ENCODE data around the gene STK32B. TPM values are rescaled to one million over a fixed set of nuclear protein-coding genes. Genes with fewer than 3 reads are reported as not detected.

Gene STK32B
- total and polyA plus RNA-seq, 12 donors, result 0.16 to 6.8 (median 0.52) TPM

- no peaks in the 10 kb centered on the region for H3K36me3 ChIP-seq (replicated peaks in 1 of 2)
- intact Hi-C loops (cut with DNase I), result no loop called here
- no peaks in the 10 kb centered on the region for H3K4me1 ChIP-seq (replicated peaks in 1 of 2)
- H3K27ac ChIP-seq, result no peak overlapping the region
- H3K27me3 ChIP-seq, result no peaks in the 10 kb centered on the region
- TF ChIP-seq CTCF (IDR thresholded peaks at IDR 0.05) (no peak), POLR2A (IDR thresholded peaks at IDR 0.05) (no peak)
- H3K4me3 ChIP-seq, result no peak overlapping the region
- no peak for DNase-seq
- H3K9me3 ChIP-seq (replicated peaks in 1 of 3), result no peaks in the 10 kb centered on the region
- 83 to 89% (median 86%) methylated on average over 10 of the region's 10 CpGs for WGBS, 4 donors
Measured at GRCh38 chr4:5120067-5120466, 68.8 kb downstream of the STK32B start.

- no peak overlapping the region for H3K27ac ChIP-seq
- no peak for DNase-seq
- no peaks in the 10 kb centered on the region for H3K9me3 ChIP-seq (replicated peaks in 1 of 3)
- H3K36me3 ChIP-seq (replicated peaks in 1 of 2), result no peaks in the 10 kb centered on the region
- intact Hi-C loops (cut with DNase I), result no loop called here
- TF ChIP-seq POLR2A (IDR thresholded peaks at IDR 0.05) (no peak), CTCF (IDR thresholded peaks at IDR 0.05) (no peak)
- WGBS, 4 donors, result 86 to 94% (median 88%) methylated on average over 1 of the region's 1 CpG
- no peaks in the 10 kb centered on the region for H3K27me3 ChIP-seq
- no peaks in the 10 kb centered on the region for H3K4me1 ChIP-seq (replicated peaks in 1 of 2)
- no peak overlapping the region for H3K4me3 ChIP-seq
Measured at GRCh38 chr4:5120468-5120867, 69.2 kb downstream of the STK32B start.

GRCh38 chr4:5122114-5122513, 70.8 kb downstream of the STK32B start:
- intact Hi-C loops (cut with DNase I), result no loop called here

GRCh38 chr4:5124876-5125275, 73.6 kb downstream of the STK32B start:
- WGBS, 4 donors, result 71 to 93% (median 81%) methylated on average over 2 of the region's 2 CpGs
- no peaks in the 10 kb centered on the region for H3K9me3 ChIP-seq (replicated peaks in 1 of 3)
- H3K36me3 ChIP-seq (replicated peaks in 1 of 2), result no peaks in the 10 kb centered on the region
- TF ChIP-seq CTCF (IDR thresholded peaks at IDR 0.05) (no peak), POLR2A (IDR thresholded peaks at IDR 0.05) (no peak)
- no peak overlapping the region for H3K27ac ChIP-seq
- no peaks in the 10 kb centered on the region for H3K4me1 ChIP-seq (replicated peaks in 1 of 2)
- H3K4me3 ChIP-seq, result no peak overlapping the region
- H3K27me3 ChIP-seq, result no peaks in the 10 kb centered on the region
- DNase-seq, result no peak
- intact Hi-C loops (cut with DNase I), result no loop called here

More at GRCh38 chr4:5122114-5122513, 70.8 kb downstream of the STK32B start:
- Histone ChIP-seq H3K36me3 (replicated peaks in 1 of 2) (no peaks in the 10 kb centered on the region), H3K9me3 (replicated peaks in 1 of 3) (no peaks in the 10 kb centered on the region), H3K4me1 (replicated peaks in 1 of 2) (no peaks in the 10 kb centered on the region), H3K27ac (no peak overlapping the region), H3K27me3 (no peaks in the 10 kb centered on the region), H3K4me3 (no peak overlapping the region)
- no peak for TF ChIP-seq POLR2A (IDR thresholded peaks at IDR 0.05)
- no peak for TF ChIP-seq CTCF (IDR thresholded peaks at IDR 0.05)
- WGBS, 4 donors, result 90 to 98% (median 94%) methylated on average over 1 of the region's 1 CpG
- DNase-seq, result no peak
